HG03460 (cell line): Measurements from ENCODE around the gene SLCO1B1.

Experiments
- ATAC-seq: cut with Tn5 transposase; IDR thresholded peaks from one replicate; pipeline ENCODE4 v1.9.1; 2021; ENCODE audit not compliant: unreplicated experiment

The SLCO1B1 gene

GRCh38 chr12:21219206-21219605 lies 88.2 kb downstream of the SLCO1B1 start:
- no peak for ATAC-seq

- ATAC-seq: no peak
Measured at GRCh38 chr12:21220266-21220665, 89.3 kb downstream of the SLCO1B1 start.

GRCh38 chr12:21221072-21221471 lies 90.1 kb downstream of the SLCO1B1 start:
- no peak for ATAC-seq

GRCh38 chr12:21221778-21222177 lies 90.8 kb downstream of the SLCO1B1 start:
- no peak for ATAC-seq

- ATAC-seq: no peak
Measured at GRCh38 chr12:21223930-21224329, 92.9 kb downstream of the SLCO1B1 start.

DNA sequence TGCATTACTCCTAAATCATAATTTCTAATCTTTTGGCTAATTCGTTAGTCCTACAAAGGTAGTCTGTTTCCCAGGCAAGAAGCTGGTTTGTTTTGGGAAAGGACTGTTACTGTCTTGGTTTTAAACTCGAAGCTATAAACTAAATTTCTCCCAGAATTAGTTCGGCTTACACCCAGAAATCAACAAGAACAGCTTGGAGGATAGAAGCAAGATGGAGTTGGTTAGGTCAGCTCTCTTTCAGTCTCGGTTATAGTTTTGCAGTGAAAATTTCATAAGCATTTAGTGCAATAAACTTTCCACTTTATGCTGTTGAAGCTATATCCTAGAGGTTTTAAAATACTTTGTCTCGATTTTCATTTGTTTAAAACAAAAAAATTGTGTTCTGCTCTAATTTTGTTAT lies 103.4 kb downstream of the SLCO1B1 start:
- no peak for ATAC-seq

DNA sequence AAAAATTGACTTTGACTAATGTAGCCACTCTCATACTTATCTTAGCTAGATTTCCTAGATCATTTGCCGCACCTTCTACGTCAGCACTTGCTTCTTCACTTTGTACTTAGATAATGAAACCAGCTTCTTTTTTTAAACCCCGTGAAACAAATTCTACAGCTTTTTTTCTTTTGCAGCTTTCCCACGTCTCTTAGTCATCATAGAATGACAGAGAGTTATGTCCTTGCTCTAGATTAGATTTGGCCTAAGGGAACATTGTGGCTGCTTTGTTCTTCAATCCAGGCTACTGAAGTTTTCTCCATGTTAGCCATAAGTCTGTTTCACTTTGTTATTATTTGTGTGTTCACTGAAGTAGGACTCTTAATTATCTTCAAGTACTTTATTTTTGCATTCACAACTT lies 108.9 kb downstream of the SLCO1B1 start:
- ATAC-seq: no peak

- ATAC-seq: no peak
Measured at GRCh38 chr12:21248679-21249078, 117.7 kb downstream of the SLCO1B1 start.

- no peak for ATAC-seq
Measured at GRCh38 chr12:21252070-21252469, 121.1 kb downstream of the SLCO1B1 start.

- ATAC-seq: no peak
Measured at GRCh38 chr12:21257172-21257571, 126.2 kb downstream of the SLCO1B1 start.

GRCh38 chr12:21264232-21264631 lies 133.2 kb downstream of the SLCO1B1 start:
- ATAC-seq: no peak

GRCh38 chr12:21265932-21266331 lies 134.9 kb downstream of the SLCO1B1 start:
- ATAC-seq: no peak

GRCh38 chr12:21276826-21277225 lies 145.8 kb downstream of the SLCO1B1 start:
- no peak for ATAC-seq
